Transverse colon (tissue), 4 donors: ENCODE data around the gene SEPSECS. TPM values are rescaled to one million over a fixed set of nuclear protein-coding genes. Genes with fewer than 3 reads are reported as not detected.
A peak's percentile ranks its signal among the peaks of the same experiment; 100 is the strongest.

Source experiments
- DNase-seq: peaks from one replicate; pipeline ENCODE4 v3.0.0-alpha.2; 2019
- H3K27ac ChIP-seq, 4 donors: fragments of 200-600 bp; sonication (generic); 2 replicates each; pipeline ENCODE4 v1.5.1; 2016 to 2018; ENCODE audit warnings: inconsistent platforms in 4 of 4
- H3K27me3 ChIP-seq: fragments of 200-600 bp; sonication (generic); 2 replicates; pipeline ENCODE4 v1.5.1; 2017; ENCODE audit warnings: inconsistent platforms
- H3K36me3 ChIP-seq, 4 donors: fragments of 200-600 bp; sonication (generic); 2 replicates each; pipeline ENCODE4 v1.5.1; 2017 to 2019; ENCODE audit warnings: inconsistent platforms in 4 of 4
- H3K4me1 ChIP-seq, 4 donors: fragments of 200-600 bp; sonication (generic); 2 replicates each; pipeline ENCODE4 v1.5.1; 2017 to 2020; ENCODE audit warnings: inconsistent platforms in 4 of 4
- H3K4me3 ChIP-seq, 4 donors: fragments of 200-600 bp; sonication (generic); 1 replicate in 1 of 4; 2 replicates in 3 of 4; pipeline versions ENCODE4 v1.5.1 to v1.6.1; 2017 to 2019; ENCODE audit warnings: inconsistent platforms in 4 of 4
- H3K9me3 ChIP-seq, 2 donors: fragments of 200-600 bp; sonication (generic); 2 replicates each; pipeline ENCODE4 v1.5.1; 2017 to 2019; ENCODE audit warnings: inconsistent platforms in 2 of 2
- CTCF ChIP-seq, 5 experiments: fragments of 200-600 bp in 3 of 5; fragments of 450-650 bp in 2 of 5; sonication (generic) in 3 of 5; IDR thresholded peaks; 1 replicate in 2 of 5; 2 replicates in 3 of 5; pipeline ENCODE4 v1.5.1; 2016 to 2017; ENCODE audit warnings: antibody characterized with exemption in 5 of 5, inconsistent platforms in 3 of 5, mild to moderate bottlenecking in 2 of 5, moderate library complexity in 1 of 5
- EP300 ChIP-seq: sonication (generic); formaldehyde crosslinking; IDR thresholded peaks from one replicate; pipeline ENCODE4 v1.6.1; 2017; ENCODE audit warnings: antibody characterized with exemption, low read depth
- POLR2A ChIP-seq: fragments of 450-650 bp; IDR thresholded peaks from one replicate; pipeline ENCODE4 v1.6.1; 2016; ENCODE audit warnings: antibody characterized with exemption, mild to moderate bottlenecking, moderate library complexity
- POLR2AphosphoS5 ChIP-seq, 3 donors: sonication (generic); formaldehyde crosslinking; IDR thresholded peaks; one replicate each; pipeline ENCODE4 v1.6.1; 2016; ENCODE audit warnings: antibody characterized with exemption in 3 of 3
- WGBS, 2 donors: methylation state at CpG; one replicate each; pipeline ENCODE4 v1.1.5; 2018; ENCODE audit warnings: low coverage in 1 of 2; 5-methylcytosine and 5-hydroxymethylcytosine counted together
- in situ Hi-C, 4 donors: fragments of 200-750 bp; cut with MboI; loops; one replicate each; pipeline versions ENCODE4 v1.15.0 to v1.15.1; 2017; ENCODE audit warnings: low sequenced_read_pairs in 3 of 4, low pct_ligation_motif_present in 1 of 4, low pct_unique_long_range_greater_than_20kb in 1 of 4
- intact Hi-C: fragments of 100-400 bp; cut with DNase I; formaldehyde crosslinking; loops from one replicate; pipeline ENCODE4 v1.15.1; 2023; ENCODE audit warnings: low total_unique reads
- total RNA-seq, 4 donors: library from RNA; depleted of rRNA; stranded (reverse); fragments of >200 nt; gene quantifications; one replicate each; pipeline ENCODE4 v1.1.0, GENCODE V29; 2016

The SEPSECS gene
- total RNA-seq, 4 donors from 2014 or later, result 4.6 to 19.2 (median 16.5) TPM

- Histone ChIP-seq H3K27me3 (no peaks in the 10 kb centered on the region), H3K36me3 (no peaks in the 10 kb centered on the region), H3K4me1 (peaks cover 6 to 25% (median 21%) of the 10 kb centered on the region in 4 donors), H3K9me3 (no peaks in the 10 kb centered on the region), H3K27ac (no peak overlapping the region), H3K4me3 (no peak overlapping the region)
- intact Hi-C loops (no loop called here), in situ Hi-C loops (no loop called here)
- TF ChIP-seq POLR2A (no peak), POLR2AphosphoS5 (IDR thresholded peaks at IDR 0.05) (no peak), CTCF (IDR thresholded peaks at IDR 0.05) (no peak), EP300 (no peak)
- WGBS, 2 donors, result 100% methylated on average over 1 of the region's 1 CpG
- no peak for DNase-seq
These were observed 2.3 kb upstream of the SEPSECS start for GRCh38 chr4:25162566-25162965.

- intact Hi-C loops (no loop called here), in situ Hi-C loops (no loop called here)
- Histone ChIP-seq H3K27ac (peak overlapping the region; percentile 95 to 99 (median 98)), H3K4me3 (peak overlapping the region in 3 of 4 donors; percentile 66 to 97 (median 92)), H3K27me3 (no peaks in the 10 kb centered on the region), H3K4me1 (peaks cover 6 to 25% (median 21%) of the 10 kb centered on the region in 4 donors), H3K9me3 (no peaks in the 10 kb centered on the region), H3K36me3 (no peaks in the 10 kb centered on the region)
- 20 to 28% methylated on average over 1 to 2 of the region's 2 CpGs for WGBS, 2 donors
- DNase-seq, result no peak
- TF ChIP-seq POLR2A (no peak), POLR2AphosphoS5 (IDR thresholded peaks at IDR 0.05) (no peak), EP300 (no peak), CTCF (IDR thresholded peaks at IDR 0.05) (no peak)
These were observed 1.3 kb upstream of the SEPSECS start for GRCh38 chr4:25161593-25161950.

- TF ChIP-seq POLR2AphosphoS5 (IDR thresholded peaks at IDR 0.05) (peak in 1 of 3 donors; percentile 93), CTCF (IDR thresholded peaks at IDR 0.05) (peak in 2 of 5 experiments; percentile 32 to 36), POLR2A (no peak), EP300 (no peak)
- H3K27me3 ChIP-seq, result no peaks in the 10 kb centered on the region
- DNase-seq, result no peak
- H3K9me3 ChIP-seq, result no peaks in the 10 kb centered on the region
- 3% methylated on average over 11 to 16 of the region's 16 CpGs for WGBS, 2 donors
- H3K27ac ChIP-seq, result peak overlapping the region; percentile 95 to 99 (median 98)
- intact Hi-C loops (no loop called here), in situ Hi-C loops (no loop called here)
- H3K36me3 ChIP-seq, result no peaks in the 10 kb centered on the region
- H3K4me1 ChIP-seq, result peaks cover 6 to 25% (median 21%) of the 10 kb centered on the region in 4 donors
- H3K4me3 ChIP-seq, result peak overlapping the region; percentile 20 to 97 (median 79)
These were observed 704 bp upstream of the SEPSECS start for GRCh38 chr4:25160714-25161592.

- no peak overlapping the region for H3K4me3 ChIP-seq
- in situ Hi-C loops (no loop called here), intact Hi-C loops (no loop called here)
These were observed 1.4 kb downstream of the SEPSECS start for GRCh38 chr4:25158817-25159216.

More at GRCh38 chr4:25158817-25159216, 1.4 kb downstream of the SEPSECS start:
- Histone ChIP-seq H3K9me3 (no peaks in the 10 kb centered on the region), H3K4me1 (peaks cover 6 to 32% (median 21%) of the 10 kb centered on the region in 4 donors), H3K36me3 (no peaks in the 10 kb centered on the region), H3K27me3 (no peaks in the 10 kb centered on the region), H3K27ac (peak overlapping the region; percentile 95 to 99 (median 98))
- DNase-seq, result no peak
- WGBS, 2 donors, result 92 to 96% methylated on average over 7 of the region's 7 CpGs
- TF ChIP-seq POLR2AphosphoS5 (IDR thresholded peaks at IDR 0.05), result no peak
- no peak for TF ChIP-seq EP300
- no peak for TF ChIP-seq CTCF (IDR thresholded peaks at IDR 0.05)
- TF ChIP-seq POLR2A, result no peak
